H1 (cell line): Measurements from ENCODE around the gene GARIN6. TPM values are rescaled to one million over a fixed set of nuclear protein-coding genes. Genes with fewer than 3 reads are reported as not detected.

Experiments used
- CTCF ChIA-PET: fragments of 300-600 bp; sonication (Branson Sonifier 250); formaldehyde crosslinking; loops from one replicate; lab custom pipeline; 2021; ENCODE audit not compliant: partially characterized antibody; lab: Charles Lee
- POLR2A ChIA-PET: fragments of 300-600 bp; sonication (Branson Sonifier 250); formaldehyde crosslinking; loops from one replicate; lab custom pipeline; 2021; ENCODE audit warnings: inconsistent platforms; ENCODE audit not compliant: partially characterized antibody; lab: Charles Lee
- DNase-seq, 2 experiments: peaks; one replicate each; pipeline versions ENCODE4 v3.0.0 to v3.0.0-alpha.2; 2010 to 2022; ENCODE audit warnings: low spot score in 2 of 2, low read depth in 1 of 2, mixed read lengths in 1 of 2
- FAIRE-seq: peaks from 2 replicates; lab custom pipeline; 2011; peaks lifted over from hg19 to GRCh38; lab: Jason Lieb, UNC
- H2AFZ ChIP-seq: 2 replicates; pipeline ENCODE4 v1.8.1; 2012; ENCODE audit warnings: low read length, inconsistent platforms
- H2AK5ac ChIP-seq: 2 replicates; pipeline ENCODE4 v1.6.1; 2013; ENCODE audit warnings: low read depth, low read length
- H2BK120ac ChIP-seq: replicated peaks from 2 replicates; pipeline ENCODE3; 2013; ENCODE audit warnings: low read depth, low read length, inconsistent platforms
- H2BK12ac ChIP-seq: 2 replicates; pipeline ENCODE4 v1.6.1; 2013; ENCODE audit warnings: low read depth, low read length
- H2BK15ac ChIP-seq: 2 replicates; pipeline ENCODE4 v1.6.1; 2013; ENCODE audit warnings: low read length
- H2BK20ac ChIP-seq: 2 replicates; pipeline ENCODE4 v1.6.1; 2013; ENCODE audit warnings: low read length
- H2BK5ac ChIP-seq: 2 replicates; pipeline ENCODE4 v1.6.1; 2013; ENCODE audit warnings: low read depth, low read length
- H3K14ac ChIP-seq: 2 replicates; pipeline ENCODE4 v1.6.1; 2013; ENCODE audit warnings: inconsistent platforms; ENCODE audit not compliant: insufficient read length
- H3K18ac ChIP-seq: 2 replicates; pipeline ENCODE4 v1.6.1; 2013; ENCODE audit warnings: low read length; ENCODE audit errors: extremely low read depth
- H3K23ac ChIP-seq: 2 replicates; pipeline ENCODE4 v1.6.1; 2013; ENCODE audit warnings: inconsistent platforms; ENCODE audit not compliant: insufficient read length
- H3K23me2 ChIP-seq: 2 replicates; pipeline ENCODE4 v1.6.1; 2013; ENCODE audit warnings: low read depth, low read length
- H3K27ac ChIP-seq: 2 replicates; pipeline ENCODE4 v1.6.1; 2011; ENCODE audit warnings: low read depth, low read length, inconsistent platforms
- H3K27me3 ChIP-seq, 4 experiments: replicated peaks in 1 of 4; 1 replicate in 1 of 4; 2 replicates in 3 of 4; pipeline versions ENCODE4 v1.6.1 to v1.8.1; 2011 to 2013; ENCODE audit warnings: low read length in 3 of 4, mild to moderate bottlenecking in 3 of 4, inconsistent platforms in 2 of 4, mixed read lengths in 2 of 4, moderate library complexity in 1 of 4; ENCODE audit not compliant: control insufficient read depth in 3 of 4, insufficient read depth in 3 of 4; ENCODE audit errors: extremely low read depth in 1 of 4
- H3K36me3 ChIP-seq, 4 experiments: 2 replicates each; pipeline versions ENCODE4 v1.6.1 to v1.8.1; 2011 to 2013; ENCODE audit warnings: mild to moderate bottlenecking in 4 of 4, low read length in 3 of 4, moderate library complexity in 2 of 4, control low read depth in 1 of 4, inconsistent platforms in 1 of 4; ENCODE audit not compliant: insufficient read depth in 4 of 4, control insufficient read depth in 2 of 4
- H3K4ac ChIP-seq: replicated peaks from 2 replicates; pipeline ENCODE3; 2013; ENCODE audit warnings: low read length, low read depth, mixed read lengths, inconsistent platforms; ENCODE audit not compliant: insufficient read length
- H3K4me1 ChIP-seq, 4 experiments: replicated peaks in 1 of 4; 1 replicate in 1 of 4; 2 replicates in 3 of 4; pipeline versions ENCODE4 v1.6.1 to v1.8.1; 2011 to 2013; ENCODE audit warnings: low read length in 3 of 4, inconsistent platforms in 2 of 4, mixed read lengths in 1 of 4; ENCODE audit not compliant: insufficient read depth in 4 of 4, control insufficient read depth in 3 of 4
- H3K4me2 ChIP-seq, 2 experiments: 2 replicates each; pipeline versions ENCODE4 v1.6.1 to v1.8.1; 2011 to 2013; ENCODE audit warnings: low read depth in 2 of 2, low read length in 2 of 2, control low read depth in 1 of 2, inconsistent platforms in 1 of 2, mild to moderate bottlenecking in 1 of 2; ENCODE audit not compliant: insufficient read depth in 1 of 2
- H3K4me3 ChIP-seq, 4 experiments: fragments of 200-600, 300-600 bp in 1 of 4; sonication (generic), shearing (Covaris generic), sonication (Bioruptor Twin) in 1 of 4; 2 replicates each; pipeline versions ENCODE4 v1.5.1 to v1.8.1; 2011 to 2016; ENCODE audit warnings: low read length in 4 of 4, low read depth in 3 of 4, control low read depth in 2 of 4, inconsistent platforms in 2 of 4, mild to moderate bottlenecking in 2 of 4, mixed read lengths in 1 of 4, moderate library complexity in 1 of 4; ENCODE audit not compliant: insufficient read depth in 2 of 4; ENCODE audit errors: extremely low read depth in 1 of 4
- H3K56ac ChIP-seq: replicated peaks from 2 replicates; pipeline ENCODE3; 2013; ENCODE audit warnings: low read depth, mild to moderate bottlenecking, mixed read lengths, low read length, inconsistent platforms; ENCODE audit not compliant: insufficient read length
- H3K79me1 ChIP-seq: 2 replicates; pipeline ENCODE4 v1.6.1; 2013; ENCODE audit warnings: low read depth, low read length, control low read depth
- H3K79me2 ChIP-seq, 2 experiments: 2 replicates each; pipeline versions ENCODE4 v1.6.1 to v1.8.1; 2012 to 2013; ENCODE audit warnings: low read length in 2 of 2, mild to moderate bottlenecking in 2 of 2, inconsistent platforms in 1 of 2; ENCODE audit not compliant: insufficient read depth in 2 of 2, control insufficient read depth in 1 of 2
- H3K9ac ChIP-seq, 4 experiments: replicated peaks in 1 of 4; 1 replicate in 1 of 4; 2 replicates in 3 of 4; pipeline versions ENCODE4 v1.6.1 to v1.8.1; 2011 to 2013; ENCODE audit warnings: low read depth in 3 of 4, low read length in 3 of 4, control low read depth in 2 of 4, mild to moderate bottlenecking in 2 of 4, moderate library complexity in 2 of 4, inconsistent platforms in 1 of 4; ENCODE audit errors: extremely low read depth in 1 of 4
- H3K9me3 ChIP-seq, 2 experiments: 2 replicates each; pipeline versions ENCODE4 v1.6.1 to v1.8.1; 2012 to 2013; ENCODE audit warnings: mild to moderate bottlenecking in 2 of 2, moderate library complexity in 2 of 2, control low read depth in 1 of 2, inconsistent platforms in 1 of 2, low read depth in 1 of 2, low read length in 1 of 2, mixed read lengths in 1 of 2; ENCODE audit not compliant: insufficient read depth in 2 of 2
- H4K20me1 ChIP-seq, 2 experiments: replicated peaks in 1 of 2; 2 replicates each; pipeline versions ENCODE3 to v1.8.1; 2011 to 2013; ENCODE audit warnings: inconsistent platforms in 2 of 2, low read length in 2 of 2, mild to moderate bottlenecking in 1 of 2; ENCODE audit not compliant: insufficient read depth in 2 of 2, control insufficient read depth in 1 of 2
- H4K5ac ChIP-seq: 2 replicates; pipeline ENCODE4 v1.6.1; 2013; ENCODE audit warnings: low read length, low read depth, mixed read lengths, inconsistent platforms; ENCODE audit not compliant: insufficient read length
- H4K8ac ChIP-seq: 2 replicates; pipeline ENCODE4 v1.8.0; 2013; ENCODE audit warnings: mild to moderate bottlenecking, moderate library complexity, low read length, inconsistent platforms; ENCODE audit not compliant: insufficient read depth; ENCODE audit errors: extremely low read depth
- H4K91ac ChIP-seq: replicated peaks from 2 replicates; pipeline ENCODE3; 2013; ENCODE audit warnings: low read length, mixed read lengths, inconsistent platforms; ENCODE audit not compliant: insufficient read length
- CBX5 ChIP-seq: fragments of 300-800, 300-1000 bp; sonication (generic); IDR thresholded peaks from 2 replicates; pipeline ENCODE4 v1.7.1; 2016; ENCODE audit warnings: antibody characterized with exemption, low read length, low read depth
- EGR1 ChIP-seq: IDR thresholded peaks from 2 replicates; pipeline ENCODE4 v1.6.1; 2011; ENCODE audit warnings: low read depth, low read length, borderline replicate concordance
- SP2 ChIP-seq: IDR thresholded peaks from 2 replicates; pipeline ENCODE4 v1.6.1; 2012; ENCODE audit warnings: mild to moderate bottlenecking, low read length, inconsistent platforms
- SRF ChIP-seq: IDR thresholded peaks from 2 replicates; pipeline ENCODE4 v1.6.1; 2011; ENCODE audit warnings: mild to moderate bottlenecking, low read depth, low read length, moderate library complexity
- SUZ12 ChIP-seq: fragments of 200-600 bp; sonication (generic); IDR thresholded peaks from 2 replicates; pipeline ENCODE4 v1.6.1; 2012; ENCODE audit warnings: mild to moderate bottlenecking, inconsistent platforms, low read length, moderate library complexity, mixed read lengths
- WGBS, 2 experiments: shearing (Covaris generic) in 1 of 2; methylation state at CpG; one replicate each; pipeline versions ENCODE4 v1.1.6 to v1.1.7; 2013 to 2015; ENCODE audit warnings: low lambda C conversion rate in 2 of 2, mixed read lengths in 2 of 2, inconsistent platforms in 1 of 2, low coverage in 1 of 2, missing lambda C conversion rate in 1 of 2; ENCODE audit not compliant: insufficient replicate concordance in 2 of 2, insufficient coverage in 1 of 2, insufficient read length in 1 of 2; ENCODE audit errors: extremely low coverage in 1 of 2, missing lambda C conversion rate in 1 of 2; 5-methylcytosine and 5-hydroxymethylcytosine counted together
- polyA plus RNA-seq, 7 experiments: library from polyadenylated mRNA; depleted of rRNA in 3 of 7; stranded (reverse) in 5 of 7; unstranded in 2 of 7; fragments of >200 nt in 5 of 7; fragments of 200-250 nt in 2 of 7; gene quantifications; 1 replicate in 5 of 7; 2 replicates in 1 of 7; 4 replicates in 1 of 7; pipeline versions ENCODE4 v1.2.1 to v1.2.3, GENCODE V29; 2011 to 2013; ENCODE audit warnings: missing spikeins in 2 of 7, mixed read lengths in 2 of 7
- total RNA-seq: library from RNA; stranded (reverse); fragmentation: NEBNext Ultra II Directional; extraction: Animal tissue kit (Norgen Biotek cat#: 25700); gene quantifications from 2 replicates; pipeline ENCODE4 v1.2.1, GENCODE V29; 2021

GARIN6 gene
- total and polyA plus RNA-seq, 2 of the 8 experiments (the other 6 are each of a cell fraction or from before 2014, with no cell fraction given) = not detected

DNA sequence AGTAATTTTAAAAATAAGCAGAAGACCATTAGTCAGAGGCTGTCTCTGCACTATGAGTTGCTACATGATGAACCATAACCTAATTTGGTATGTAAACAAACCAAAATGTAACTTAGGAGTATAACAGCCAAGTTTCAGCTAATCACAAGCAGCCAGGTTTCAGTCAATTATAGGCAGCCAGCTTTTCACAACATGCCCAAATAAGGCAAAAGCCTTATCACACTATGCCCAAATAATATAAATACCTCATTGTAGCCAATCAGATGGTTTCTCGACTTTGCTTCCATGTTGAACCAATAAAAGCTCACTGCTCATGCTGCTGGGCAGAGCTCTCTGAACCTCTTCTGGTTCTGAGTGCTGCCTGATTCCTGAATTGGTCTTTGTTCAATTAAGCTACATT lies 38.6 kb downstream of the GARIN6 start:
- Histone ChIP-seq H3K79me2 (no peaks in the 10 kb centered on the region), H3K27me3 (no peaks in the 10 kb centered on the region), H3K18ac (no peak overlapping the region), H3K27ac (no peak overlapping the region), H2BK20ac (no peak overlapping the region), H2BK5ac (no peak overlapping the region), H2BK12ac (no peak overlapping the region), H3K9me3 (no peaks in the 10 kb centered on the region), H4K20me1 (no peaks in the 10 kb centered on the region), H3K56ac (no peak overlapping the region), H3K9ac (no peak overlapping the region), H3K79me1 (no peaks in the 10 kb centered on the region), H2BK120ac (no peak overlapping the region), H4K91ac (no peak overlapping the region), H3K4me2 (no peak overlapping the region), H3K4me3 (no peak overlapping the region), H3K23ac (no peak overlapping the region), H2AFZ (no peak overlapping the region), H3K14ac (no peak overlapping the region), H4K8ac (no peak overlapping the region), H4K5ac (no peak overlapping the region), H2BK15ac (no peak overlapping the region), H3K4ac (no peak overlapping the region), H3K4me1 (0 out of 7 replicates have a peak, but pooled peaks cover 0 to 2% (median 0%) of the 10 kb centered on the region in 4 experiments), H3K23me2 (no peaks in the 10 kb centered on the region), H3K36me3 (no peaks in the 10 kb centered on the region; a peak in 1 of 8 replicates), H2AK5ac (no peak overlapping the region)
- ChIA-PET CTCF (interaction anchor here (0.6 kb wide), 1 partner anchor 571 kb away, joined by 3 read pairs; no protein-coding TSS in a partner anchor), POLR2A (no interaction called here)
- DNase-seq (no peak), FAIRE-seq (no peak)
- 100% methylated on average over 1 of the region's 1 CpG; no CpG with 5 or more reads in 1 of the 2 experiments for WGBS, 2 experiments
- TF ChIP-seq SP2 = no peak
- no peak for TF ChIP-seq SUZ12
- no peak for TF ChIP-seq CBX5
- peak; percentile 86 for TF ChIP-seq SRF
- TF ChIP-seq EGR1 = no peak
